GM19328 (cell line): ENCODE measurements around the gene CARD10.

Experiments
- ATAC-seq: cut with Tn5 transposase; IDR thresholded peaks from one replicate; pipeline ENCODE4 v1.9.1; 2021; ENCODE audit warnings: mild to moderate bottlenecking, moderate library complexity; ENCODE audit not compliant: unreplicated experiment

Gene CARD10

DNA sequence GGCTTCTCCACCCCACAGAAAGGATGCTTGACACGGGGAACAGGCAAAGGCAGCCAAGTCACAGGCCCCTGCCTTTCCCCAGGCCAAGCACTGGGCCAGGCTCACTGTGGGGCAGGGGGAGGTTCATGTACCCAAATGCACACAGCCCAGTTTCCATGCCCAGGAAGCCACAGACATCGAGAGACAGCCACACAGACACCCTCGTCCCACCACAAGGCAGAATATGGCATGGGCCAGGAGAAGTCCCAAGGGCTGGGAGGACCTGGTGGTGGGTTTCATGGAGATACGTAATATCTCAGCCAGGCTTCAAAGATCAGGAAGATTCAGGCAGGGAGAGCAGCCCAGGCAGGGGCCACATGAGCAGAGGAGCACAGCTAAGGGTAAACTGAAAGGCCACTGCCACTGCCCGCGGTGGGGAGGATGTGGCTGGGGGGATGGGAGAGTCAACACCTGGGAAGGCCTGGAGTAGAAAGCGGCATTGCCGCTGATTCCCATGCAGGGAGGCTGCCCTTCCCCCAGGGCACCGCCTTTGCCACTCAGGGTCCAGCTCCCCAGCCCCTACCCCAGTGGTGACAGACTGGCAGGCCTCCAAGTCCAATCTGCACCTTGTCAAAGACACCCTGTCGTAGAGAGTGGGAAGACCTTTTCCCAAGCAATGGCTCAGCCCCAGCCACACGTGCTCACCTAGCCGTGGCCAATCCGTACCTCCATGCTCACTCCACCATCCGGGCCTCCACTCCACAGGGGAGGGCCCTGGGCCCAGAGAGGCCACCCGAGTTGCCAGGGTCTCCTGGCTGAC lies 30.7 kb downstream of the CARD10 start:
- no peak for ATAC-seq

DNA sequence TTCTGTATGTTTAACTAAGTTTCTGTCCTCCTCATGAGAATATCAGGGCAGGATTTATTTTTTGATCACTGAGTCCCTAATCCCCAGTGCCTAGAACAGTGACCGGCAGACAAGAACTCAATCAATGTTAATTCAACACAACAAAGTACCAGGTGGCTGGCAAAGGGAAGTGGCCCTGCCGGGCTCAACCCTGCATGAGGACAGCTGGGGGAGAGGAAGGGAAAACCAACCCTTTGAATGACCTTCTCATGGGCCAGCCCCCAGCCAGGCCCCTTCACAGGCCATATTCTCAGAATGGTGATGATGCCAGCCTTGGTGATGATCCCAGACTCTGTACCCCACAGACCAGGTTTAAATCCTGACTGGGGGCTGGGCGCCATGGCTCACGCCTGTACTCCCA lies 31.6 kb downstream of the CARD10 start:
- no peak for ATAC-seq

DNA sequence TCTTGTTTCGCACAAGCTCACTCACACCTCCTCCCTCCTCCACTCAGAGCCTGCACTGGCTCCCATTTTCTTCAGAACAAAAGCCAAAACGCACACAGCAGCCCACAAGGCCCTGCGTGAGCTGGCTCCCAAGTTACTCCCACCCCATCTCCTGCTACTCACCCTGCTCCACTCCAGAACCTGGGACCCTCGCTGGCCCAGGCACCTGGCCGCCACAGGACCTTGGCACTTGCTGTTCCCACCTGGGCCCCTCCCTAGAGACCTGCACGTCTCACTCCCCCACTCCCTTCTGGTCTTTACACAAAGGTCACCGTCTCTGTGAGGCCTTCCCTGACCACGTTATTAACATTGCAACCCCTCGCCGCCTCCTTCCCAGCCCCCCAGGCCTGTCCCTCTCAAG lies 32.1 kb downstream of the CARD10 start:
- ATAC-seq: no peak

DNA sequence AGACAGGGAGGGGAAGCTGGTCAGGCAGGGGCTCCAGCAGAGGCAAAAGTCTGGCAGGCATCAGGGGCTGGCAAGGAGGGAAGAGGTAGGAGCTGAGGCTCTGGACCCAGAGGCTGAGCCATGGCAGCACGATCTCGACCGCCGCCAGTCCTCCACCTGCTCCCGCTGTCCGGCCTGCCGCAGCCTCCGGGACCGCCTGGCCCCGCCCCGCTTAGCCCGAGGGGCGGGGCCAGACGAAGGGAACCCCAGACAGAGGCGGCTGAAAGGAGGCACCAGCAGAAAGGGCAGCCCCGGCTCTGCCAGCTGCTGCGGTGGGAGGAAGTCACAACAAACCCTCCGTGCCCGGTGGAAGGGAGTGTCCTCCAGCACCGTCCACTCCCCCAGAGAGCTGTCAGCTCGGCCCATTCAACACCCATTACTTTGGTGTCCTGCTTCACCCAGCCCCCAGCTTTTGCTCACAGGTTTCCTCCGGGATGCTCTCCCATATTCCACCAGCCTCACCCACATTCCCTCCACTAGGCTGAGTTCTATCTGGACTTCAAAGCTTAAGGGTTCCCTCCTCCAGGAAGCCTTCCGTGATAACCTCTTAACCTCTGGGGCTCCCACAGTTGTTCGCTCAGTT lies 32.9 kb downstream of the CARD10 start, which contains the start of gene MFNG:
Gene MFNG (minus strand): TSS at position 161 of the 622 bp plus-strand sequence. CDS start 207 bp downstream, outside the sequence.
- no peak for ATAC-seq

DNA sequence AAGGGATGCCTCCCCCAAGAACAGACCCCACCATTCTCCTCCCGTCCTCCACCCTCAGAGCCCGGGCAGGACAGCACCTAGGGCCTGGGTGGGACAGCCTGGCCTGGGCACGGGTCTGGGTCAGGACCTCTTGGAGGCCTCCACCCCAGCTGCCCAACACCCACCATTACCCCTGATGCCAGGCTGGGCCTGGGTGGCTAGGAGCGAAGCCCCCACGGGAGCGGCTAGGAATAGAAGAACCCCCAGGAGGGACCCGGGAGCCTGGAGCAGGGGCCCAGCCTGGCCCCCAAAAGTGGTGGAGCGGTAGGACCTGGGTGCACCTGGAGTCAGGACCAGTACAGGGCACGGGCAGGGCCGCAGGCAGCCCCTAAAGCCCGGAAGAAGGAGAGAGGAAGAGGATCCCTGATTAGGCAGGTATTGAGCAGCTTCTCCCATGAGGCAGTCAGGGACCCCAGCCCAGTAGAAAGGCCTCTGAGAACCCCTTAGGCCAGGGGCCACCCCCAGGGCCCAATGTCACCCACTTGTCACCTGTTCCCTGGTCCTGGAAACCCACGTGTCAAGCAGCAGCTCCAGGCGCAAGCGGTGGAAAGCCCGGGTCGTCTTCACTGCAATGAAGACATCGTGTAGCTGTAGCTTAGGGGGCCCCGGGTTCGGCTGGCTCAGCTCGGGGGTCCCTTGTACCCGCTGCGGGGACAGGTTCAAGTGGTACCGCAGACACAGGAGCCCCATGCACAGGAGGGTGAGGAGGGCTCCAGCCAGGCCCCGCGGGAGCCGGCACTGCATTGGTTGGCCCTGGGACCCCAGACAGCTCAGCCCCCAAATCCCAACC lies 33.6 kb downstream of the CARD10 start:
- ATAC-seq: no peak

DNA sequence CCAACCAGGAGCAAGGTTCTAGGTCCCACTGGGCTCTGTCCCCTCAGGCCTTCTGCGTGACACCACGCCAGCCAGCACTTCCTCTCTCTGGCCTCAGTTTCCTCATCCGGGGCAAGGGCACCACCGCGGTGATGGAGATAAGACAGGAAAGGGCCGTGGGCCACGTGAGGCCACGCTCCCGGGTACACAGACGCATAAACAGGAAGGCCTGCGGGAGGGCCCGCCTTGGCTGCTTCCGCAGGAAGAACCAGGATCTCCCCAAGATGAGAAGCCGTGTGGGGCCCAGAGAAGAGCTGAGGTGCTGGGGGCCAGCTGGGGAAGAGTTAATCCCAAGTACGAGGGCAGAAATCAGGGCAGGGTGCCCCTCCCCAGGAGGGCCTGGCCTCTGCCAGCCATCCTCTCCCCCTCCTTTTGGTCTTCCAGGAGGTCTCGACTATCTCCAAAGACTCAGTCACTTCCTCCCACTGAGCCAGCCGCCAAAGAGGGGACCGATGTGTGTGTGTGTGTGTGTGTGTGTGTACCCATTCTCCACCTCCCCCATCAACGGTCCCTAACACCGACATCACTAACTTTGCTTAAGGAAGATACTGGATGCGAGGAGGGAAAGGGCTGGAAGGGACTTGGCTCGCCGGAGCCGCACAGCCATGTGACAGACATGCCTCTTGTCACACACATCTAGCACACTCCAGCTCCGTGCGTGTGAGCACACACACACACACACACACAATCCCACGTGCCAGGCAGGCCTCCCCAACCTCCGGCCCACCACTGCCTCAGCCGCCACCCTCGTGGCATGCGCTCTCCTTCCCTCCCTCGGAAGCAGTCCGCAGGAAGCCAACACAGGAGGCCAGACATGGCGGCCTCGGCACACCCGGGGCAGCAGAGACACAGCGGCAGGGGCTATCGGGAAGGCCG lies 34.5 kb downstream of the CARD10 start:
- no peak for ATAC-seq

DNA sequence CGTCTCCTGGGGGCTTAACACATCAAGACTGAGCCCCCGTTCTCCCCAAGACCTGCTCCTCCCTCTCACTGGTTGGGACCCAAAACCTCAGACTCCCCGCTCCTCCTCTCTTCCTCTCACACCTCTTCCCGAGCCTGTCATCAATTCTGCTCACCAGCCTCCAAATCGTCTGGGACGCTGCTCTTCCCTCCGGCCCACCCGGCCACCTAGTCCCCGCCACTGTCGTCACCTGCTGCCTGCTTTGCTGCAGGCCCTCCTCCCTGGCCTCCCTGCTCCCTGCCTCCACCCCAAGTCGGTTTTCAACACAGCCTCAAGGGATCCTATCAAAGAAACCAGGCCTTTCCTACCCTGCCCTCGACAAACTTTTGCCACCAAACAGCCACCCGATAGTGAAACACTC lies 36.2 kb downstream of the CARD10 start:
- ATAC-seq: no peak

DNA sequence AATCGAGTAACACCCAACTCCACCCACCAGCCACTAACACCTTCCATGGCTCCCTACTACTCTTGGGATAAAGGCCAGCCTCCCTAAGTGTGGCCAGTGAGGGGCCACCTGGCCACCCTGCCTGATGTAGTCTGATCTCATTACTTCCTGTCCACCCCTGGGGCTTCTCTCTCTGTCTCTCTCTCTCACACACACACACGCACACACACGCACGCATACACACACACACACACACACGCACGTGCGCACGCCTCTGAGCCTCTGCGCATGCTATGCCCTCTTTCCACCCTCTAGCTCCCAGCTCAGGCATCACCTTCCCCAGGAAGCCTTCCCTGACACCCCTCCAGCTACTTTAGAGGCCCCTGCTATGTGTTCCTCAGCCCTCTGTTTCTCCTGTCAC lies 37.0 kb downstream of the CARD10 start:
- no peak for ATAC-seq

DNA sequence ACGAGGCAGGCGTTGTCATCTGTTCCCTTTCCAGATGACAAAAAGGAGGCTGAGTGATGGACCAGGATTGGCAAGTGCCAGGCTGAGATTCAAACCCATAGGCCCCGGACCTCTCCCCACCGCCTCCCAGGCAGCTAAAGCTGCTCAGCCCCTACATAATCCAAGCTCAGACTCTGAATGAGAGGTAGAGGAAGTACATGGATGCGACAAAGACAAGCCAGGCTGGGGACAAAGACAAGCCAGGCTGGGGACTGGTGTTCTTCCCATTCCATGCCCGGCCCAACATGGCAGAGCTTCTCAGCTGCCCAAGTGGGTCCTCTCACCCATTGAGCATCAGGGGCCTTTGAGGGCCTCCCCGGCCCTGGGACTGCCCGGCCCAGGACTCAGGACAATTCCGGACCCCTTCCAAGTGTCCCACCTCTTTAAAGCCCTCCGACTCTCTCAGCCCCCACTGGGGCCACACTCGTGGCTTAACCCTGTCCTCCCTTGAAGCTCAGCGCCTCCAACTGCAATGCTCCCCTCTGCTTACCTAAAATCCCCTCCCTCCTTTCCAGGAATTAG lies 37.8 kb downstream of the CARD10 start:
- no peak for ATAC-seq

DNA sequence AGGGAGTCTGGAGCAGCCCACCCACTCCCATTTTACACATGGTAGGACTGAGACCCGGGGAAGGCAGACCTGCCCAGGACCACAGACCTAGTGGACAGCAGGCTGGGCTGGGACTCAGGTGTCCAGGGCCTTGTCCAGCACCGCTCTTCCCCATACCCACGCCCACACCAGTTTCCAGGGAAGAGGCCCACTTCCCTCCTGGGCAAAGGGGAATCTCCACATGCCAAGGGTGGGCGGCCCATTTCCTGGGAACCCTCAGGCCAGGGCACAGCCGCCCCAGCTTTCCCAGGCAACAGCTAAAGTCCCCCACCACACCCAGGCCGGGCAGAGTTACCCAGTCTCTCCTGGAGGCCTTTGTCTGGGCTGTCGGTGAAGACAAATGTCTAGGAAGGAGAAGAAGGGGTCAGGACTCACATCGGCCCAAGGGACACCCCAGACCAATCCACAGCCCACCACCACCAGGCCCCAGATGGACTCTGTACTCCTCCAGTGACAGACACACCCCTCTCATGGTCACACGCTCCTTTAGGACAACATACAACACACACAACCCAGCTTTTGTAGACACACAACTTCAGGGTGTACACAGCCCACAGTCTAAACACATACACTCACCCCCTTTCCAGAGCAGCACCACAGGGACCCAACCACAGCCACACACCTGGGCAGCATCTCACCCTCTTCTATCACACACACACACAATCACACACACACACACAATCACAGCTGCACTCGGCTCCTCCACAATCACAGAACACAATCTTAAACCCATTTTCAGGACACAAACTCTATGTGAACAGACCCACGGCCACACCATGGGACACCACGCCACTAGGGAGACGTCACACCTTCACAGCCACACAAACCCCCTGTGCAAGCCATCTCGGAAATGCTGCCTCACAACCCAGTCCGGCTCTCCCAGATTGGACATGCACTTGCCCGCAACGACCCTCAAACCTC lies 38.5 kb downstream of the CARD10 start:
- ATAC-seq: no peak

DNA sequence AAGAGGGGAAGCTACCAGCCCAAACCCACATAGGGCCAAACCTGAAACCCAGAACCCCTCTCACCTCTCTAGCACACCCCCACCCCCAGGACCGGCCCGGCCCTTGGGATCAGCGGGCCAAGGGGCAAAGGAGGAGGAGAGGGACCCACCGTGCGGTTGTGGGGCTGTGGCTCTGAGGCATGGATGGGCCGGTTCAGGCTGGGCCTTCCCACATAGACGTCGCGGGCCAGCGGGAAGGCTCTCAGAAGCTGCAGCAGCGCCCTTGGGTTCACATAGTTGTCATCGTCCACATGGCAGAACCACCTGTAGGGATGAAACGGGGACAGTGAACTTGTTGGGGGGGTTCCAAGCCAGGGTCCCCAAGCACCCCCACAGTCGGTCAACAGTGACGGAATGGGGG lies 40.0 kb downstream of the CARD10 start:
- ATAC-seq: no peak

DNA sequence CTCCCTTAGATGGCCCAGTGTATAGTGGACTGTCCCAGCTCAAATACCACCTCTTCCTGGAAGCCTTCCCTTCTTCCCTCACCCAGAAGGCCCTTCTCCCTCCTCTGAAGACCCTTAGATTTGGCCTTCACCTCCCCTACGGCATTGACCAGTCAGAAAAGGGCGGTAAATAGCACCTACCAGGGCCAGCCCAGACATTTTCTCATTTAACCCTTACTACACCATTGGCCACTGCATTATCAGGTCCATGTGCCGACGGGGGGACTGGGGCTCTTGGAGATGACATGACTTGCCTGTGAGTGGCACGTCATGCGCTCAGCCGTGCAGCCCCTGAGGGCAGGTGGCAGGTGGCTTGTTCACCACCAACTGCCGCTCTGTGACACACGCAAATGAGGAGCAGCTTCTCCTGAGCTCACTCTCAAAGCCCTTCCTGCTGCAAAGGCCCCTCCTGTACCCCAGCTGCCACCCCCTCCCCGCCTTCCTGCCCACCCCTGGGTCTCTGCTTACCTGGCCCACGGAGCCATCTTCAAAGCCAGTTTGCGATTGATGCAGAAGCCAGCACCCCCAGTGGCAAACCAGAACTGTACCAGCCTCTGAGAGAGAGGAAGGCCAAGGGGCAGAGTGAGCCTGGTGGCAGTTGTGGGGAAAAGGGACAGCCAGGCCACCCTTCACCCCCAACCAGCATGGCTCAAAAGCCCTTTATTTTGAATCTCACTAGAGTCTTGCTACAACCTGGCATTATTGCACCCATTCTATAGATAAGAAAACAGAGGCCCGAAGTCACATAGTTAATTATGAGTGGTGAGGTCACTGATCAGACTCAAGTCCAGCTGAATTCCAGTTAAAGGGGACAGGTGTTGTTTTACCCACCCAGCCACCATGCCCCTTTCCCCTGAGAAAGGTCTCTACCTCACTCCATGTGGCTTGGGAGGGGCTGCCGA lies 42.6 kb downstream of the CARD10 start:
- ATAC-seq: no peak

DNA sequence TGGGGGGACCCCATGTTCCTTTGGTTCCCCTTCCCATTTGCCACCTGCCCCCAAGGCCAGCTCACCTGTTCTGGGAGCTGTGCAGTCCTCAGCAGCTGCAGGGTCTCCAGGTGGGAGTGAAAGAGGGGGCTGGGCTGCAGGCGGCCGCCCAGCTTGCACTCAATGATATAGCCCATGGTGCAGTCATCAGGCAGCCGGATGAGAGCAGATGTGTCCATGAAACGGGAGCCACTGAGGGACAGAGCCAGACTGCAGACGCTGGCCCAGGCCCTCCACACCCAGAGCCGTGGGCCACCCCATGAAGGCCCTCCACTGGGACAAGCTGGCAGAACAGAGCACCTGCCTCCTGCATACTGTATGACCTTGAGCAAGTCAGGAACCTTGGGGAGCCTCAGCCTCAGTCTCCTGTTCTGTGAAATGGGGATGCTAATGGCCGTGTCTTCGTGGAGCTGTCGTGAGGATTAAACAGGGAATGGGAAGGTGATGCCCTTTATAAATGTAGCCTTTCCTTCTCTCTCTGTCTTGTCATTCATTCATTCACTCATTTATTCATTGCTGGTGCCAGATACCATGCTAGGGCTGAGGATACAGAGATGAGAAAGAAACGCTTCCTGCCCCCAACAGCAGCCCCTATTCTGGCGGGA lies 44.6 kb downstream of the CARD10 start:
- no peak for ATAC-seq

DNA sequence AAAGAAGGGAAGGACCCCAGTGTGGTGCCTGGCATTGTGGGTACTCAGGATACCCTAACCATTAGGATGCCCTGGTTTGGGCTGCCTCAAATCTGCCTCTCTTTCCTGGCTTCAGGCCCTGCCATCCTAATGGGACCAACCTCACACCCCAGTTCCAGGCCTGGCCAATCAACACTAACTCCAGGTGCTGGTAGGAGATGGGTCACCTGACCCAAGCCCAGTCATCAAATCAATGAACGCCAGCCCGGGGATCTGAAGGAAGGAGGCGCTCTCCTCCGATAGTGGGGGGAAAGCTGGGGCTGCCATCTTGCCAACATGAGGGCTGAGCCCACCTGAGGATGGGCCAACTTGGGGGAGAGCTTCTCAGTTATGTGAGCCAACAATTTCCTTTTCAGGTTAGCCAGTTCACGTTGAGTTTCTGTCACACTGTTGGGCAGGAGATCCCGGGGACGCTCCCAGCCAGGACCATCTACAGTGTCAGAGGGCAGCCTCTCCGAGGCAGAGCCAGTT lies 45.7 kb downstream of the CARD10 start:
- no peak for ATAC-seq

DNA sequence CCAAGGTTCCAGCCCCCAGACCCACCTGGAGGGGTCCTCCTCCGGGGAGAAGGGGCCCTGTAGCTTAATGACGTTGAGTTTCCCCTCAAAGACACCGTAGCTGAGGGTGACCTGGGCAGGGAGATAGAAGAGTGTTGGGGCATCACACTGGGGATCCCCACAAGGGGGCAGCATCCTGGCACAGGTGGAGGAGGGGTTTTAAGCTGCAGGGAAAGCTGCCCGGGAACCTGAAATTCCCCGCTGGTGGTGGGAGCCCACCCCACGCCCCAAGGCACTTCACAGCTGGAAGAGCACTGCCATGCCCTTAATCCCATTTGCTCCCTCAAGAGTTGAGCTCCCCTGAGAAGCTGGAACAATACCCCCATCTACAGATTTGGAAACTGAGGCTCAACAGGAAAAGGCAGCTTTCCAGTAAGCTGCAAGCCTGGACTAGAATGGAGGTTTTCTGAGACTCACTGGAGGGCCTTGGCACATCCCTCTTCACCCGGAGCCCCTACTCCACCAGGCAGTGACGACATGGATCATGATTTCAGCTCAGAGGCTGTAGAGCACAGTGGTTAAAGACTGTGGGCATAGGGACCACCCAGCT lies 46.7 kb downstream of the CARD10 start:
- no peak for ATAC-seq

DNA sequence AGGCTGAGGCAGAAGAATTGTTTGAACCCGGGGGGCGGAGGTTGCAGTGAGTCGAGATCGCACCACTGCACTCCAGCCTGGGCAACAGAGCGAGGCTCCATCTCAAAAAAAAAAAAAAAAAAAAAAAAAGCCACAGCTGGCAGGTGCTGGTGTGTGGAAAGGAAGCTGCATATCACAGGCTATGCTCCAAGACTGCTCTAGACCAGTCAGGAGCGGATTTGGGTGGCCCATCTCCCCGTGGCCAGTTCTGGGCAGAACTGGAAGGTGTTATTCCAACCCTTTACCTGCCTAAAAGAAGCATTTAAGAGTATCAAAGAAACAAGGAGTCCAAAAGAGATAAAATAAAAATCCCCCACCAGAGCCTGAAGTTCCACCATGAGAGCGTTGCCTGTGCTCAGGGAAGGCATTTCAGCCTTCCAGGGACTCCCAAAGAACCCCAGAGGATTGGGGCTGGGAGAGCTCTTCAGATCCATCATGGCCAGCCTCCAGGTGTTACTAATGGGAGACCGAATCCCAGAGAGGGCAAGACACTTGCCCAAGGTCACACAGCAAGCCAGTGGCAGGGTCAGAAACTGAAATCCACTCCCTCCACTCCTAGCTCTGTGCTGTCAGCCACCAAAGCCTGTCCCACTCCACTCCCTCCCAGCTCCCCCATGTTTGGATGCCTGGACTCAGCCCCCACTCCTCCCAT lies 47.3 kb downstream of the CARD10 start:
- no peak for ATAC-seq
